Measurements from ENCODE around the gene KCNK7.

Gene KCNK7

DNA sequence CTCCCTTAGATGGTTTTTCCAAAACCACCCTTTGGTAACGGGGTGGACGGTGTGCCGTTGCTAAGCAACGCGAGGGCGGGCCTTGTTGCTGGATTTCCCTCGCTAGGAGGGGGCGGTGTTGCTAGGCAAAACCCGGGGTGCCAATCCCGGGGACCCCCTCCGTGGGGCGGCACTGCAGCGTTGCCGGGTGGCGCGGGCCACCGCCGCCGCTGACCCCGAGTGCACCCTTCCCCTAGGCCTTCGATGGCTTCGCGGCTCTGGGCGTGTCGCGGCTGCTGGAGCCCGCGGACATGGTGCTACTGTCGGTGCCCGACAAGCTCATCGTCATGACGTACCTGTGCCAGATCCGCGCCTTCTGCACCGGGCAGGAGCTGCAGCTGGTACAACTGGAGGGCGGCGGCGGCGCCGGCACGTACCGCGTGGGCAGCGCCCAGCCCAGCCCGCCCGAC, 10.9 kb downstream of the KCNK7 start:
- H3K4me2 ChIP-seq (ENCODE audit: low read length): no peak overlapping the region
- no peak overlapping the region for H3K14ac ChIP-seq (ENCODE audit: low read length)
- H3K27ac ChIP-seq (ENCODE audit: low read depth, low read length): no peak overlapping the region
- H4K8ac ChIP-seq (ENCODE audit: low read depth, low read length): no peak overlapping the region
- no CpG with 5 or more reads among the region's 46 CpGs for WGBS (ENCODE audit: extremely low coverage, insufficient coverage, insufficient read length)
- no peak overlapping the region for H2AK5ac ChIP-seq (ENCODE audit: low read length)
- no peak overlapping the region for H3K4me3 ChIP-seq (ENCODE audit: low read depth, low read length)
- H3K27me3 ChIP-seq (ENCODE audit: insufficient read depth, low read length): no peaks in the 10 kb centered on the region
- H3K18ac ChIP-seq (ENCODE audit: low read length): no peak overlapping the region
- H2BK12ac ChIP-seq (ENCODE audit: low read length): no peak overlapping the region
- no peak overlapping the region for H3K9ac ChIP-seq (ENCODE audit: low read length)
- H3K79me1 ChIP-seq (ENCODE audit: low read length): no peaks in the 10 kb centered on the region
- no peak overlapping the region for H3K4ac ChIP-seq (ENCODE audit: low read depth, low read length)
- H4K12ac ChIP-seq (ENCODE audit: low read depth, low read length): no peak overlapping the region
- no peak overlapping the region for H2BK120ac ChIP-seq (ENCODE audit: insufficient read depth, low read length, poor library complexity)
- H3K79me2 ChIP-seq (ENCODE audit: control insufficient read depth, insufficient read depth, low read length, poor library complexity): no peaks in the 10 kb centered on the region
- no peak overlapping the region for H2BK5ac ChIP-seq (ENCODE audit: low read depth, low read length, poor library complexity)
- peaks cover 19 to 25% of the 10 kb centered on the region in 2 experiments for H3K36me3 ChIP-seq (ENCODE audit: control insufficient read depth in 1 of 2, insufficient read depth in 2 of 2, low read length in 2 of 2)
- no peak overlapping the region for H3K23ac ChIP-seq (ENCODE audit: low read length)
- no peak for DNase-seq
- H2AFZ ChIP-seq (ENCODE audit: insufficient read depth, low read length, poor library complexity): no peak overlapping the region
- peaks cover under 1% of the 10 kb centered on the region for H3K9me3 ChIP-seq (ENCODE audit: insufficient read depth, low read depth, low read length)
- no peak overlapping the region for H4K91ac ChIP-seq (ENCODE audit: low read depth, low read length)
- H3K4me1 ChIP-seq (ENCODE audit: control insufficient read depth in 1 of 2, insufficient read depth in 2 of 2, low read length in 2 of 2): peaks cover 0 to 3% of the 10 kb centered on the region in 2 experiments

- Histone ChIP-seq H3K4me2 (ENCODE audit: low read length) (no peak overlapping the region), H3K18ac (ENCODE audit: low read length) (no peak overlapping the region), H3K36me3 (ENCODE audit: control insufficient read depth in 1 of 2, insufficient read depth in 2 of 2, low read length in 2 of 2) (peaks cover 22 to 31% of the 10 kb centered on the region in 2 experiments), H3K79me1 (ENCODE audit: low read length) (no peaks in the 10 kb centered on the region), H3K79me2 (ENCODE audit: control insufficient read depth, insufficient read depth, low read length, poor library complexity) (no peaks in the 10 kb centered on the region), H3K4me1 (ENCODE audit: control insufficient read depth in 1 of 2, insufficient read depth in 2 of 2, low read length in 2 of 2) (peaks cover 0 to 3% of the 10 kb centered on the region in 2 experiments), H2BK12ac (ENCODE audit: low read length) (no peak overlapping the region), H4K12ac (ENCODE audit: low read depth, low read length) (no peak overlapping the region), H2BK5ac (ENCODE audit: low read depth, low read length, poor library complexity) (no peak overlapping the region), H3K23ac (ENCODE audit: low read length) (no peak overlapping the region), H2AFZ (ENCODE audit: insufficient read depth, low read length, poor library complexity) (no peak overlapping the region), H3K4me3 (ENCODE audit: low read depth, low read length) (no peak overlapping the region), H3K9me3 (ENCODE audit: insufficient read depth, low read depth, low read length) (no peaks in the 10 kb centered on the region), H4K8ac (ENCODE audit: low read depth, low read length) (no peak overlapping the region), H3K27me3 (ENCODE audit: insufficient read depth, low read length) (no peaks in the 10 kb centered on the region), H3K4ac (ENCODE audit: low read depth, low read length) (no peak overlapping the region), H3K27ac (ENCODE audit: low read depth, low read length) (no peak overlapping the region), H3K14ac (ENCODE audit: low read length) (no peak overlapping the region), H2AK5ac (ENCODE audit: low read length) (no peak overlapping the region), H4K91ac (ENCODE audit: low read depth, low read length) (no peak overlapping the region), H3K9ac (ENCODE audit: low read length) (no peak overlapping the region), H2BK120ac (ENCODE audit: insufficient read depth, low read length, poor library complexity) (no peak overlapping the region)
- WGBS (ENCODE audit: extremely low coverage, insufficient coverage, insufficient read length): no CpG with 5 or more reads among the region's 8 CpGs
- no peak for DNase-seq
These were observed 11.5 kb downstream of the KCNK7 start for GRCh38 chr11:65584106-65584505.

GRCh38 chr11:65583589-65583988, 12.0 kb downstream of the KCNK7 start:
- Histone ChIP-seq H2AK5ac (ENCODE audit: low read length) (no peak overlapping the region), H2BK12ac (ENCODE audit: low read length) (no peak overlapping the region), H3K18ac (ENCODE audit: low read length) (no peak overlapping the region), H4K12ac (ENCODE audit: low read depth, low read length) (no peak overlapping the region), H3K4me3 (ENCODE audit: low read depth, low read length) (no peak overlapping the region), H3K4ac (ENCODE audit: low read depth, low read length) (no peak overlapping the region), H3K14ac (ENCODE audit: low read length) (no peak overlapping the region), H4K8ac (ENCODE audit: low read depth, low read length) (no peak overlapping the region), H3K79me2 (ENCODE audit: control insufficient read depth, insufficient read depth, low read length, poor library complexity) (no peaks in the 10 kb centered on the region), H2BK5ac (ENCODE audit: low read depth, low read length, poor library complexity) (no peak overlapping the region), H2BK120ac (ENCODE audit: insufficient read depth, low read length, poor library complexity) (no peak overlapping the region), H3K4me2 (ENCODE audit: low read length) (no peak overlapping the region), H3K36me3 (ENCODE audit: control insufficient read depth in 1 of 2, insufficient read depth in 2 of 2, low read length in 2 of 2) (peaks cover 22 to 31% of the 10 kb centered on the region in 2 experiments), H3K9me3 (ENCODE audit: insufficient read depth, low read depth, low read length) (no peaks in the 10 kb centered on the region), H3K23ac (ENCODE audit: low read length) (no peak overlapping the region), H3K27ac (ENCODE audit: low read depth, low read length) (no peak overlapping the region), H3K27me3 (ENCODE audit: insufficient read depth, low read length) (no peaks in the 10 kb centered on the region), H3K9ac (ENCODE audit: low read length) (no peak overlapping the region), H2AFZ (ENCODE audit: insufficient read depth, low read length, poor library complexity) (no peak overlapping the region), H3K4me1 (ENCODE audit: control insufficient read depth in 1 of 2, insufficient read depth in 2 of 2, low read length in 2 of 2) (peaks cover 0 to 3% of the 10 kb centered on the region in 2 experiments), H4K91ac (ENCODE audit: low read depth, low read length) (no peak overlapping the region), H3K79me1 (ENCODE audit: low read length) (no peaks in the 10 kb centered on the region)
- DNase-seq: no peak
- WGBS (ENCODE audit: extremely low coverage, insufficient coverage, insufficient read length): no CpG with 5 or more reads among the region's 10 CpGs

- DNase-seq: no peak
- no peak overlapping the region for H3K18ac ChIP-seq (ENCODE audit: low read length)
- no peak overlapping the region for H4K91ac ChIP-seq (ENCODE audit: low read depth, low read length)
- H3K14ac ChIP-seq (ENCODE audit: low read length): no peak overlapping the region
- no peak overlapping the region for H3K27ac ChIP-seq (ENCODE audit: low read depth, low read length)
- H3K79me1 ChIP-seq (ENCODE audit: low read length): no peaks in the 10 kb centered on the region
- H2AK5ac ChIP-seq (ENCODE audit: low read length): no peak overlapping the region
- H3K9me3 ChIP-seq (ENCODE audit: insufficient read depth, low read depth, low read length): no peaks in the 10 kb centered on the region
- H2BK120ac ChIP-seq (ENCODE audit: insufficient read depth, low read length, poor library complexity): no peak overlapping the region
- peaks cover 22 to 29% of the 10 kb centered on the region in 2 experiments for H3K36me3 ChIP-seq (ENCODE audit: control insufficient read depth in 1 of 2, insufficient read depth in 2 of 2, low read length in 2 of 2)
- H2BK12ac ChIP-seq (ENCODE audit: low read length): no peak overlapping the region
- WGBS (ENCODE audit: extremely low coverage, insufficient coverage, insufficient read length): no CpG with 5 or more reads among the region's 3 CpGs
- H3K4me1 ChIP-seq (ENCODE audit: control insufficient read depth in 1 of 2, insufficient read depth in 2 of 2, low read length in 2 of 2): peaks cover 0 to 3% of the 10 kb centered on the region in 2 experiments
- H3K79me2 ChIP-seq (ENCODE audit: control insufficient read depth, insufficient read depth, low read length, poor library complexity): no peaks in the 10 kb centered on the region
- H3K4me2 ChIP-seq (ENCODE audit: low read length): no peak overlapping the region
- H3K23ac ChIP-seq (ENCODE audit: low read length): no peak overlapping the region
- H2BK5ac ChIP-seq (ENCODE audit: low read depth, low read length, poor library complexity): no peak overlapping the region
- no peak overlapping the region for H3K4me3 ChIP-seq (ENCODE audit: low read depth, low read length)
- H2AFZ ChIP-seq (ENCODE audit: insufficient read depth, low read length, poor library complexity): no peak overlapping the region
- H3K9ac ChIP-seq (ENCODE audit: low read length): no peak overlapping the region
- H4K12ac ChIP-seq (ENCODE audit: low read depth, low read length): no peak overlapping the region
- H3K27me3 ChIP-seq (ENCODE audit: insufficient read depth, low read length): no peaks in the 10 kb centered on the region
- no peak overlapping the region for H3K4ac ChIP-seq (ENCODE audit: low read depth, low read length)
- H4K8ac ChIP-seq (ENCODE audit: low read depth, low read length): no peak overlapping the region
These were observed 13.7 kb downstream of the KCNK7 start for GRCh38 chr11:65581928-65582327.

Data from trophoblast cell (in vitro differentiated cells and primary cell).